Stimulated activated CD4-positive, alpha-beta T cell treated with anti-CD3 and anti-CD28 coated beads, Interleukin-12 subunit alpha, Interleukin-12 subunit beta, amount 100 ng/mL, for 4 hours (primary cell): ENCODE results near the gene TRIM68.

ENCODE experiments used
- DNase-seq: peaks from one replicate; pipeline ENCODE4 v3.0.0-alpha.2; 2020

The TRIM68 gene, protein sequence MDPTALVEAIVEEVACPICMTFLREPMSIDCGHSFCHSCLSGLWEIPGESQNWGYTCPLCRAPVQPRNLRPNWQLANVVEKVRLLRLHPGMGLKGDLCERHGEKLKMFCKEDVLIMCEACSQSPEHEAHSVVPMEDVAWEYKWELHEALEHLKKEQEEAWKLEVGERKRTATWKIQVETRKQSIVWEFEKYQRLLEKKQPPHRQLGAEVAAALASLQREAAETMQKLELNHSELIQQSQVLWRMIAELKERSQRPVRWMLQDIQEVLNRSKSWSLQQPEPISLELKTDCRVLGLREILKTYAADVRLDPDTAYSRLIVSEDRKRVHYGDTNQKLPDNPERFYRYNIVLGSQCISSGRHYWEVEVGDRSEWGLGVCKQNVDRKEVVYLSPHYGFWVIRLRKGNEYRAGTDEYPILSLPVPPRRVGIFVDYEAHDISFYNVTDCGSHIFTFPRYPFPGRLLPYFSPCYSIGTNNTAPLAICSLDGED

DNA sequence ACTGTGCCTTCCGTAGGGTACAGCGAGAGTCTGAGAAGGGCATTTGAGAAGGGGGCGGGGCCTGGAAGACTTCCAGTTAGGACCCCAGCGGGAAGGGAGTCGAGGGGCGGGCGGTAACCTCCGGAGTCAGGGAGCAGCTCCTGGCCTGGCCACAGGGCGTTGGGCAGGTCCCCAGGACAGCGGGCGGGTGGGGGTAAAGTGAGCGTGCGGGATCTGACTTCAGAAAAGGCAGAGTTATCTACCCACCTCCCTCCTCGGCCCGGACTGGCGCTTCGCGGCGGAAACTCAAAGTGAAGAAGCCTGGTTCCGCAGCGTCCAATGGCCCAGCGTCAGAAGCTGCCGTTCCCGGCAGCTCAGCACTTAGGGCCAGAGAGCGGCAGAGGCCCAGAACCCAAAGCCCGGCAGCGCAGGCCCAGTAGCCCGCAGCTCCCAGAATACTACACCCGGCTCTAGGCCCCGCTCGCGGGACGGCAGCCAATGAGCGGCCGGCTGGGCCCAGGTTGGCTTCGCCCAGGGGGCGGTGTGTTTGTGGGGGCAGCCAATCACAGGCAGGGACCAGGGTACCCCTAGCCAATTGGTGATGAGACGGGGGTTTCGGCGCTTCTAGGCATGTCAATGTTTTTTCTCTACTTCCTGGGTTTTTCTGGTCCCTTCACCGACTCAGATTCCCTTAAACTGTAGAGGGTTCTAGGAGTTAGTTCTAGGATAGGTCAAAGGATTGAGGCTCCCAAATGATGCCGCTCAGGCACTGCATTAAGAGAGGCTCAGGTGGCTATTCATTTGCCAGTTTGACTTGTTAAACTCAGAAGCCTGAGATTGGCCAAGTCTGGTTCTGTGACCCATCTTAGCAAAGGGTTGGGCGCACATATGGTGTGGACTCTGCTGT lies at the start of gene TRIM68:
TRIM68 (minus strand) TSS at position 451 of the 886 bp plus-strand sequence. CDS start 2,727 bp downstream, outside the sequence.
- peak; percentile 91 for DNase-seq

DNA sequence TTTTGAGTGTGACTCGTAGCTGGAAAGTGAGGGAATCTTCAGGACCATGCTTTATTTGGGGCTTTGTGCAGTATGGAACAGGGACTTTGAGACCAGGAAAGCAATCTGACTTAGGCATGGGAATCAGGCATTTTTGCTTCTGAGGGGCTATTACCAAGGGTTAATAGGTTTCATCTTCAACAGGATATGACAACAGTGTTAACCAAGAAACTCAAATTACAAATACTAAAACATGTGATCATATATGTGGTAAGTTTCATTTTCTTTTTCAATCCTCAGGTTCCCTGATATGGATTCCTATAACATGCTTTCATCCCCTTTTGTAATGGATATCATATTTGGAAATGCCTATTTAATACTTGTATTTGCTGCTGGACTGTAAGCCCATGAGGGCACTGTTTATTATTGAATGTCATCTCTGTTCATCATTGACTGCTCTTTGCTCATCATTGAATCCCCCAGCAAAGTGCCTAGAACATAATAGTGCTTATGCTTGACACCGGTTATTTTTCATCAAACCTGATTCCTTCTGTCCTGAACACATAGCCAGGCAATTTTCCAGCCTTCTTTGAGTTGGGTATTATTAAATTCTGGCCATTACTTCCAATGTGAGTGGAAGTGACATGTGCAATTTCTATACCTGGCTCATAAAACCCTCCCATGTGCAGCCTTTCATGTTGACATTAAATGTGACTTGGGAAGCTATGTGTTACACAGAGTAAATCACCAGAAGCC lies 46.8 kb upstream of the TRIM68 start:
- no peak for DNase-seq

DNA sequence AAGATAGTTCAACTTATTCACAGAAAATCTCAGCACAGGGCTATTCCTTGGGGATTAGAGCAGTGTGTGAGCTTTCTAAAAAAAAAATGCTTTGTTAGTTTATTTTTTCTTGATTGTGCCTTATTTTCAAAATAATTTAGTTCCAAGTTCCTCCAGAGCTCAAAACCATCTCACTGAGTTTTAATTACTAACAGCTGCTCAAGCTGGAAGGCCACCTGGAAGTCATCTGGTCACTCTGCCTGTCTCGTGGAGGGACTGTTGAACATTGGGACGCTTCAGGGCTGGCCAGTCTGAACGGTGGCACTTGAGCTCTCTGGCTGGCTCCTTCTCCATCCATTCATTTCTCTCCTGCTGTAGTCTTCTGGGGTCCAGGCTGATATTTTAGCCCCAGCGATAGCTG lies 39.7 kb upstream of the TRIM68 start:
- no peak for DNase-seq

DNA sequence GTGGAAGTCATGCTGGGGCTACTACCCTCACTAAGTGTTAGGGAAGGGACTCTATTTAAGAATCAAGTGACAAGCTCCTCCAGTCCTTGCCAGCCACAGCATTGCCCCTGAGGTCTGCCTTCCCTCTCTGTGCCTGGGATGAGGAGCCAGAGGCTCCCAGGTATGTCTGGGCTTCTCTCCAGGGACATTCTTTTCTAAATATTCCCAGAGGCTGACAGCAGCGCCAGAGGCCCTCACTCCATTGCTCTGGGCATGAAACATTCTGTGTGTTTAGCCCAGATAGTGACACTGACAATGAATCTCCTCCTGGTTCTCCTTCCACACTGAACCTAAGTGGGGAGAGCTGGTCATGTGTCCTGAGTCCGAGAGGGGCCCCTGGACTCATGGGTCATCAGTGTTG lies 37.9 kb upstream of the TRIM68 start:
- DNase-seq = no peak

DNA sequence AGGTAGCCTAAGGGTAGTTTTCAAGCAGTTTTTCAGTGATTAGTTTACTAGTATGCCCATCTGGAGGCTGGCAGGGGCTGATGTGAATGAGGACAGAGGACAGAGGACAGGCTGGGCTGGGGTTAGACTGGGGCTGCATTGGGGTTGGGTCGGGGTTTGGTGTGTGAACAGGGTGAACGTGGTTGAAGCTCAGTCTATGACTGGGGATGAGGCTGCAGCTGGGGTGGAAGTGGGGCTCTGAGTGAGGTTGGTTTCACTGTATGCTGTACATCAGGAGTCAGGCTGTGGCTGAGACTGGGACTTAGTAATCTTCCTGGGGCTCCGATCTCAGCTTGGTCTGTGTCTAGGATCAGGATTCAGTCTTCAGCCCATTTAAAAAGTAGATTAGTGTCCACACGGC lies 36.2 kb upstream of the TRIM68 start:
- no peak for DNase-seq

DNA sequence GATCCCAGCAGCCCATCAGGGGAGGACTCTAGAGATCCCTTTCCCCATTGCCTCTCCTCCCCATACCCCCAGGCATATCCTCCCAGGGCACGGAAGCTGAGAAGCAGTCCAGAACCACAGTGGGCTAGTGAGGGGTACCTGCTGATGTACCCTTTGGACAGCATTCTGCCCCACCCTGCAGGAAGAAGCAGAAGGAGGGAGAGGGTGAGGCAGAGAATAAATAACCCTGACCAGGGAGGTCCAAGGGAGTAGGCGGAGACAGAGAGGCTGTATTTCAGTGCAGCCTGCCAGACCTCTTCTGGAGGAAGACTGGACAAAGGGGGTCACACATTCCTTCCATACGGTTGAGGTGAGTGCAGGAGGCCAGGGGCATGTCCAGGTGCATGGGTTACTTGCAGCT lies 35.7 kb upstream of the TRIM68 start, which contains the start of gene OR51E1:
OR51E1 (plus strand) TSS at position 301 of the 400 bp plus-strand sequence. CDS start 8,545 bp downstream, outside the sequence.
- DNase-seq = no peak

DNA sequence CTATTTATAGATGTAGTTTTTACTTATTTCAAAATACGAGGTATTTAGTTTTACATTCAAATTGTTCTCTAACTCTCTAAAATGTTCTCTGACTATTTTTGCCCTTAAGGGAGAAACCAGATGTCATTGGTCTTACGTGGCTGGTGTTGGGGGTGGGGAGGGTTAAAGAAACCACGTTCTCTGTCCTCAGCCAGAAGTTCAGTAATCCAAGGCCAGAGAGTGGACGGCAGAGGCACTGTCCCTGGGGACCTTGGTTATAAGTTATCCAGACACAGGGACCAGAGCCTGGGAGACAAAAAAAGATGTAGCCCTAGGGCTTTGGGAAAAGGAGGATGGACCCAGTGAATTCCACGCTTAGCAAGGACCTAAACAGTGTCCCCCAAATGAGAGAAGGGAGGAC lies 35.0 kb upstream of the TRIM68 start:
- no peak for DNase-seq

DNA sequence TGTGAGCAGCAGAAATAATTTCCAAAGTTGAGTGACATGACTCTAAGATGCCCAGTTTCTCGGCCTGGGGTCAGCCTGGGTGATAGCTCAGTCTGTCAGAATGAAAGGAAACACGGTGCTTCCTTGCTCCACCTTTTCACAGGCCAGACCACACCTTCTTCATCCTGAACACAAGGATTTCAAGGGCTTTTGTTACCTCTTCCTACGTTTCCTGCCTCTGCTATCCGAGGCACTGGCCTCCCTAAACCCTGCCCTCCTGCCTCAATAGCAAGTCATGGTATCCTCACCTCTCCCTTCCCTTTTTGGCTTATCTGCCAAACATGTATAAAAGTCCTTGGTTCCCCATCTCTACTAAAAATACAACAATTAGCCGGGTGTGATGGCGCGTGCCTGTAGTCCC lies 34.0 kb upstream of the TRIM68 start:
- DNase-seq = no peak

DNA sequence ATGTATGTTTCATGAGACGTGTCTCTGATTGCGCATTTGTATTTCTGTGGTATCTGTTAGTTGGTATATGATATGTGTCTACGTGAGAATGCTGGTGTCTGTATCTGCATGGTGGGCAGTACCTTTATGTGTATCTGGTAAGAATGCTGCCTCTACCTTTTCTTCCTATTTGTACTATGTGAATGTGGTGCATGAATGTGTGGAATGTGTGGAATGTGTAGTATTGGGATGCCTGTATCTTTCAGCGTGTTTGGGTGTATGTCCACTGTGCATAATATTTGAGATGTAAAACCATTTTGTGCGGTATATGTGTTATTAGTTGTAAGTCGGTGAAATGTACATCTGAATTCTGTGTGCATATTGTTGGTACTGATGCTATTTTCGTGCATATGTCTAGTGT lies 33.5 kb upstream of the TRIM68 start:
- DNase-seq = no peak

DNA sequence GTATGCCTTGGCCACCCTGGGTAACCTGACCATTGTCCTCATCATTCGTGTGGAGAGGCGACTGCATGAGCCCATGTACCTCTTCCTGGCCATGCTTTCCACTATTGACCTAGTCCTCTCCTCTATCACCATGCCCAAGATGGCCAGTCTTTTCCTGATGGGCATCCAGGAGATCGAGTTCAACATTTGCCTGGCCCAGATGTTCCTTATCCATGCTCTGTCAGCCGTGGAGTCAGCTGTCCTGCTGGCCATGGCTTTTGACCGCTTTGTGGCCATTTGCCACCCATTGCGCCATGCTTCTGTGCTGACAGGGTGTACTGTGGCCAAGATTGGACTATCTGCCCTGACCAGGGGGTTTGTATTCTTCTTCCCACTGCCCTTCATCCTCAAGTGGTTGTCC lies 31.9 kb upstream of the TRIM68 start:
- DNase-seq = no peak

DNA sequence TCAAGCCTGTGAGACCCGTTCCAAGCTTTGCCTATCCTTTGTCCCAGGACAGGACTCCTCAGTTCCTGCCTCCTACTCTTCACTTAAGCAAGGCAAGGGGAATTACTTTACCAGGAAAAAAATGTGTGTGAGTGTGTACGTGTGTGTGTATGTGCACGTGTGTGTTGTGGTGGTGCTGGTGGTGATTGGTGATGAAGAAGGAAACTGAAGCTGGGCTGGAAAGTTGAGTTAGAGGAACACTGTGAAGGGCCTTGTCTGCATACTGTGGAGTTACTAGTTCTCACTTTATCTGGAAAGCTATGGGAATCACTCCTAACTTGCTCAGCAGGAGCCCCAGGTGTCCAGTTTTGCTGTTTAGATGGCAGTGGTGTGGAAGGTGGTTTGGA lies 29.6 kb upstream of the TRIM68 start:
- no peak for DNase-seq

DNA sequence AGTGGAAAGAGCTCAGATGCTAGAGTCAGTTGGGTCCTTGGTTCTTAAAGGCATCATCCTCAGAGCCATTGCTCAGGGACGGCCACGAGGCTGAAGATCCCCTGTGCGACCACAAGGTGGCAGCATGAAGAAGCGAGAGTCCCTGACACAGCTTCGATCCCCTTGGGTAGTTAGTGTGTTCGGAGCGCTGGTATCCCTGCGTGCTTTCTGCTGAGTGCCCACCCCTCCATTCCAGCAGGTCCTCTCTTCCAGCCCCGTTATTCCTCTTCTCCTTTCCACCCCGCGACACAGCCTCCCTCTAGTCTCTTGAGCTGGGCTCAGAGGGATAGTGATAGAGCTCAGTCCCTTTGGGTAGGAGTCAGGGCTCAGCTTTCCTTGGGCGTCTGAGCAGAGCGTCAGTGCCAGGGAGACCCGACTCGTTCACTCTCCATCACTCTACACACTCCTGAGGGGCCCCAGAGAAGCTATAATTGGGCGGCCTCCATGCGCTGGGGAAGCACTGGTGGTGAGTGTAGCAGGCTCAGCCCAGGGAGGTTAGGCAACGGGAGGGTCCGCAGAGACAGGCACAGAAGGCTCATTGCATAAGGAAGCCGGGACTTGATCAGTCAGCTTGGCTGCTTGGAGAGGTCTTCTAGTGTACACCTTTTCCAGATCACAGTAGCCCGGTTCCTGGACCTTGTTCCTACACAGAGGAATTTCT lies 29.1 kb upstream of the TRIM68 start, which contains the start of gene OR51D1:
OR51D1 (plus strand) TSS at position 516 of the 700 bp plus-strand sequence. CDS start 2,314 bp downstream, outside the sequence.
- peak; percentile 60 for DNase-seq

DNA sequence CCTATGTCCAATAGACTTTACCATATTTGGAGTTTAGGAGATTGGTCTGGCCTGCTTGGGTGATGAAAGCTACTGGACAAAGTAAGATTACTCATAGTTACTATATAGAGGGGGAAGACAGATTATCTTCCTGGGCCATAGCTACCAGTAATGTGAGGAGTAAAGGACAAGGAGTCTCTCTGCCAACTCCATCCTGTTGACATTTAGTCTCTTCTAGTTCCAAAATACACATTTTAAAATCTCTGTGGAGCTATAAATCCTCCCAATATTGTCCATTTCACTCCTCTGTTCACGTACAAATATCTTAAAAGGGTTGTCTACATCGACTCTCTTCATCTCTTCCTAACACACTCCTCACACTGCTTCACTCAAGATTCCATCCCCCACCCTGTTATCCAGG lies 28.1 kb upstream of the TRIM68 start:
- no peak for DNase-seq

DNA sequence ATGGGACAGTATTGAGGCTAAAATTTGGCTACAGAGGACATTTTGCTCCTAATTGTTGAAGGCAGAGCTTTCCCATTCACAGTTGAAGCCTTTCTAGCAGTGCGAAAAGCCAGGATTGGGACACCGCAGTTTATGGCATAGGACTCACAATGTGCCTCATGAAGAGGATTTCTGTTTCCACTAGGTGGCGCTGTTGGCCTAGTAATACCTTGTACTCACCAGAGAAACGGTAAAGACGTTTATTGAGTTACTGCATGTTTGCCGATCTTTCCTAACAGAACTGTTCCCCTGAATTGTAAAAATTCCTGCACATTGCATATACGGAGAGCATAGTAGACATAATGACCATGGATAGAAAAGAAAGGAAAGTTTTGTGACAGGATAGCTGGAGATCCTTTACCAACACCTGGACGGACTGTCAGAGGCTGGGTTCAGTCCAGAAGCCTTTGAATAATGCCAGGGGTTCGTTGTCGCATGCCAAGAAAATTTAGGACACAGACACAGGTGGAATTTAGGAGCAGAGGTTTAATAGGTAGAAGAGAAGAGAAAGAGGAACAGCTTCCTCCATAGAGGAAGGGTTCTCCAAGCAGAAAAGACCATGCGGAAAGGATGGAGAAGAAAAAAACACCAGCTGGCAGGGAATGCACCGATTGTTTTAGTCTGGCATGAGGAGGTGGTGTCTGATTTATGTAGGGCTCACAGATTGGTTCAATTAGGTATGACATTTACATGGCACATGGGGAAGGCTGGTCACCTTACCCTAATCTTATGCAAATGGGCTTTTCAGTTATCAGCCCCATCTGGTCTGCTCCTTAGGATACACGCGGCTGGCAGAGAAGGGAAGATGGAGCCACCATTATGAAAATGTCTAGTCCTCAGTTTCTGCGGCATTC lies 18.4 kb upstream of the TRIM68 start:
- no peak for DNase-seq

DNA sequence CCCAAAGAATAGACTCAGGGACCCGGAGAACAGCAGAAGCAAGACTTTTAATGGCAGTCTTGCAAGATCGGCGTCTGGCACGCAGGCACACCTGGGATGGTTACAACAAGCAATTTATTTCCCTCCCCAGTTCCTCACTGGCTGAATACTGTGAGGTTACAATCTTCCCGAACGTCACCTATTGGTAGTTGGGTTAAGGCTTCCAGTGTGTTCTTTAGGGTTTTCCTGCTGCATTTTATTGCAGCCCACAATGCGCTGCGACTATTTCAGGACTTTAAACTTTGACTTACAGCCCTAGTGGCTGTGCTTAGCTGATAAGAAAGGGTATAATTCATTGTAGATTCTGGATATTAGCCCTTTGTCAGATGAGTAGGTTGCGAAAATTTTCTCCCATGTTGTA lies 11.5 kb upstream of the TRIM68 start:
- DNase-seq = no peak

DNA sequence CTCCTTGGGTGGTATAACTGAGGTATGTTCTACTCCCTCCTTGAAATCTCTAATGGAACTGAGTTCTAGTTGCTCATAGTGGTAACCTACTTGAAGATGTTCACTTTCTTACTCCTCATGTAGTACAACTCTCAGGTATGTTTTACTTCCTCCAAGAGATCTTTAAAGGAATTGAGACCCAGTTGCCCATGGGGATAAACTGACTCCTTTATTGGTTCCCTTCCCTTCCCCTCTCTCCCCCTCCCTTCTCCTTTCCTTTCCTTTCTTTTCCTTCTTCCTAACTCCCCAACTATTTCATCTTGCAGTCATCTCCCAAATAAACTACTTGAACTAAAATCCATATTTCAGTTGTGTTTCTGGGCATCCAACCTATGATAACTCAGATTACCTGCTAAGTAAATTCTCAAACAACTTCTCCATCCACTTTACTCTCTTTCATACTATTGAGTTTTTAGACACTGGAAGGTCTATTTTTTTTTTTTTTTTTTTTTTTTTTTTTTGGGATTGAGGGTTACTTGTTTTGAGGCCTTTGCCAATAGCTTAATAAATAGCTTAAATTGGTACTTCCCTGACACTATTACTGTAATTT lies 7.9 kb upstream of the TRIM68 start:
- DNase-seq = no peak

DNA sequence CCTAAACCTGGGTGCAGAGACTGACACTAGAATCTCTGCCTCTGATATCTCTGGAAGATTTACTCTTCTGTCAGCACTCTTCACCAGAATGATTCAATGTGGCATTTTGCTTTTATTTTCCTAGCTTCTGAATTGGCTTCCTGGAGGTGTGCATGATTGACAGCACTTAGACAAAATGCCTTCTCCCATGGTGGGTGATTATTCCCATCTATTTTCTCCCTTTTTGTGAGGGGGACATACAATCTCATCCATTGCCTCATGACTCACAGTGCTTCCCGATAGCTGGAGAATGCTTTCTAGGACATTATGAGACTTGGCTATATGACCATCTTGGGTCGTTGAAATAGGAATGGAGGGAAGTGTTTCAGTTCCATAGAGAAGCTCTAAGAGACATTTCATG lies 4.0 kb upstream of the TRIM68 start:
- no peak for DNase-seq

DNA sequence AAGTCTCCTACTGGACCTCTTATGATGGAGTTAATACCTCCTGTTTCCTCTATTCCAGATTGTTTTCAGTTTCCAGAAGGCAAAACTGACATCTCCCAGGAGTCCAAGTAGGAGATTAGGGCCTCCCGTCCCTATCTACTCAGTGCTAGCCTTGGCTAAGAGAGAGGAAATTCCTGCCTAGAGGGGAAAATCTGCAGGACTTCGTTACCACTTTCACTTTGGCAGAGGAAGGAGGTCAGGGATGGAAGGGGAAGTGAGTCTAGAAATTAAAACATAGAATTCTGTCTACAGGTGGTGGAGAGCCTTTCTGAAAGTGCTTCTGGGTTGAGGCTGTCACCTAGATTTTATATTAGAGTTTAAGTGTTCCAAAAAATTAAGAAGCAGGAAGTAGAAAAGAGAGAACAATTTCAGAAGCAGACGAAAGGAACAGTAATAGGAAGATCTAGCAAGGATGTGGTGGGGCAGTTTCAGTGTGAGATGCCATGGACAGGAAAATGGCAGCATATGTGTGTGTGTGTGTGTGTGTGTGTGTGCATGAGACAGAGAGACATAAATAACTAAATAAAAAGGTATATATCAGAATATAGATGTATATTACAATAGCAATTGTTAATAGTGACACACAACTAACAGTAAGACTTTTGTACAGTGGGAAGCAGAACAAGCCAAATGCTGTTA lies 2.4 kb upstream of the TRIM68 start:
- no peak for DNase-seq

DNA sequence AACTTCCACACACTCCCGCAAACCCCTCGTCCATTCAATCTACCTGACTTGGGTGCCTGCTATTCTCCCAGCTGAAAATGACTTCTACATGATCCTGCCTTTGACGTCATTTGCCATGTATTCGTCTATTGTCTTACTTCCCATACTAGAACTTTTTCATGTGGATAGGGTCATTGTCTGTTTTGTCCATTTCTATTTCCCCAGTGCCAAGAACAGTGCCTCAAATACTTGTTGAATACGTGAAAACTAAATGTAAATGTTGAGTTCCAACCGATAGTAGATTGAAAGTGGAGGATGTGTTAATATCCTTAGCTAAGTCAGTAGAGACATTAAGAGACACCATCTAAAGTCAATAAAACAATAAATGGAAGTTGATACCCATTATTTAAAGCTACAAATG lies 935 bp downstream of the TRIM68 start:
- DNase-seq = no peak
